GM12891 (cell line): ENCODE measurements around the gene SPDL1.

ENCODE experiments used
- DNase-seq: peaks from one replicate; pipeline ENCODE4 v3.0.0; 2011; ENCODE audit warnings: low spot score; ENCODE audit not compliant: insufficient read length
- FAIRE-seq: peaks from 2 replicates; lab custom pipeline; 2011; peaks lifted over from hg19 to GRCh38; lab: Jason Lieb, UNC
- PAX5 ChIP-seq: IDR thresholded peaks from 2 replicates; pipeline ENCODE4 v1.6.1; 2011; ENCODE audit warnings: low read length, moderate library complexity, mild to moderate bottlenecking; ENCODE audit not compliant: insufficient read depth, severe bottlenecking
- POLR2A ChIP-seq: IDR thresholded peaks from 2 replicates; pipeline ENCODE4 v1.6.1; 2011; ENCODE audit warnings: low read depth, low read length, control low read depth
- POLR2AphosphoS5 ChIP-seq: IDR thresholded peaks from 2 replicates; pipeline ENCODE4 v1.6.1; 2011; ENCODE audit warnings: low read depth, low read length, control low read depth
- POU2F2 ChIP-seq: IDR thresholded peaks from 2 replicates; pipeline ENCODE4 v1.6.1; 2011; ENCODE audit warnings: low read depth, mild to moderate bottlenecking, control low read depth, low read length, moderate library complexity
- SPI1 ChIP-seq: IDR thresholded peaks from 2 replicates; pipeline ENCODE4 v1.6.1; 2011; ENCODE audit warnings: low read depth, low read length, control low read depth
- TAF1 ChIP-seq: IDR thresholded peaks from 2 replicates; pipeline ENCODE4 v1.6.1; 2011; ENCODE audit warnings: low read depth, low read length, control low read depth

Gene SPDL1

GRCh38 chr5:169635936-169636335, 52.4 kb downstream of the SPDL1 start:
- TF ChIP-seq POLR2A (no peak), POU2F2 (no peak), POLR2AphosphoS5 (no peak), TAF1 (no peak), SPI1 (no peak)
- DNase-seq (no peak), FAIRE-seq (no peak)

DNA sequence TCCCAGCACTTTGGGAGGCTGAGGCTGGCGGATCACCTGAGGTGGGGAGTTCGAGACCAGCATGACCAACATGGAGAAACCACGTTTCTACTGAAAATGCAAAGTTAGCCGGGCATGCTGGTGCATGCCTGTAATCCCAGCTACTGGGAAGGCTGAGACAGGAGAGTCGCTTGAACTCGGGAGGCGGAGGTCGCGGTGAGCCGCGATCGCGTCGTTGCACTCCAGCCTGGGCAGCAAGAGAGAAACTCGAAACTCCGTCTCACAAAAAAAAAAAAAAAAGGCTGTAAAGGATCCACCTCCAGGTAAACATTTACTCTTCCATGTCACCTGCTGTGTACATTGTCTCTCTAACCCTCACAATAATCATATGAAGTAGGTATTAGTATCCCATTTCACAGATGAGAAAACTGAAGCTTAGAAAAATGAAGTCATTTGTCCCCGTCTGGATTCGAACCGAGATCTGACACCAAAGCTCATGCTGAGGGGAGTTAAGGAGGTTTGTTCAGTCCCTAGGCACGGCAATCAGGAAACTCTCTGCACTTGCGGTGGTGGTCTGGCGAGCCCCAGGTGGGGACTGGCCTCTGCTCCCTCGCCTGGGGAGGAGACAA, 53.0 kb downstream of the SPDL1 start:
- no peak for TF ChIP-seq TAF1
- no peak for TF ChIP-seq POLR2A
- TF ChIP-seq POLR2AphosphoS5: 0 out of 2 replicates have a peak, but pooled peaks have one; percentile 11
- DNase-seq (no peak), FAIRE-seq (no peak)

DNA sequence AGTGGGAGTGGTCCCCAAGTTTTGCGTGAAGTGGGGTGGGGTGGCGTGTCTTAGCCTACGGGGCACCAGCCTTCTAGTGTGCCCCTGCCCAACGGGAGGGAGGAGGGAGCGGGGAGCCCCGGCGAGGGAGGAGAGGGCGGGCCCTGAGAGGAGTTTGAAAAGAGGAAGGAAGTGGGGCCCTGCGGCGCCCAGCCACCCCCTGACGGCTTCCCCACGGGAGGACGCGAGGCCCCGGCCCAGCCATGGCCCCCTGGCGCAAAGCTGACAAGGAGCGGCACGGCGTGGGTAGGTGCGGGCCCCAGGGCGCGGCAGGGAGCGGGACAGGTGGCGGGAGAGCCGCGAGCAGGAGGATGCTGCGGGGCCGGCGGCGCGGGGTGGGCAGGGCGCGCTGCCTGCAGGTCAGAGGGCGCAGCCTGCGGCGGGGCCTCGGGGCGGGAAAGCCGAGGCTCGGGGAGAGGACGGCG, 53.5 kb downstream of the SPDL1 start, which contains the start of gene DOCK2:
Gene DOCK2 (plus strand): TSS at position 191 of the 464 bp plus-strand sequence. CDS start 52 bp downstream, at position 243.
- FAIRE-seq: peak; percentile 93
- DNase-seq: peak; percentile 78
- TF ChIP-seq POLR2AphosphoS5 (peak; percentile 47; the same call in 1 of the 2 replicates), POLR2A (peak; percentile 46; the same call in 1 of the 2 replicates), TAF1 (peak; percentile 41; the same call in 1 of the 2 replicates), PAX5 (no peak), POU2F2 (0 out of 2 replicates have a peak, but pooled peaks have one; percentile 8), SPI1 (peak; percentile 85)

GRCh38 chr5:169637549-169638121, 54.1 kb downstream of the SPDL1 start:
- TF ChIP-seq TAF1 (peak; percentile 76; the same call in 1 of the 2 replicates), POLR2AphosphoS5 (peak; percentile 27; the same call in 1 of the 2 replicates), SPI1 (peak; percentile 76), POLR2A (0 out of 2 replicates have a peak, but pooled peaks have one; percentile 37), PAX5 (no peak), POU2F2 (peak; percentile 39; the same call in 1 of the 2 replicates)
- FAIRE-seq (no peak), DNase-seq (peak; percentile 56)

DNA sequence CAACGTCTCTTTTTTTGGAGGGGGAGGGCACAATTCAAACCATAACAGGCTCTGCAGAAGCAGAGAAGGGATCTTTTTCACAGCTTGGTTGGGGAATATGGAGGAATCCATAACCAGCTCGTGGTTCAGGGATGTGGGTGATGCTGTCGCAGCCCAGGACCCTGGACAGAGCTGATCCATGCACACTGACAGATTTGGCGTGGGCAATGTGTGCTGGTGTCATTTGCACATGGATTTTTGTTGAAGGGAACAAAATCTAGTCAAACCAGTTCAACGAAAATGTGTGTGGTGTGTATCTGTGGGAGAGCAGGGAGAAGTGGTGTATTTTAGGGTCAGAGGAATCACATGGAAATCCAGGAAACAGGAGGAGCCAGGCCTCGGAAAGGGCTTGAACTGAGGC, 57.7 kb downstream of the SPDL1 start:
- TF ChIP-seq POLR2A (no peak), POU2F2 (no peak), POLR2AphosphoS5 (no peak), PAX5 (no peak), SPI1 (no peak), TAF1 (no peak)
- DNase-seq: no peak
- no peak for FAIRE-seq

DNA sequence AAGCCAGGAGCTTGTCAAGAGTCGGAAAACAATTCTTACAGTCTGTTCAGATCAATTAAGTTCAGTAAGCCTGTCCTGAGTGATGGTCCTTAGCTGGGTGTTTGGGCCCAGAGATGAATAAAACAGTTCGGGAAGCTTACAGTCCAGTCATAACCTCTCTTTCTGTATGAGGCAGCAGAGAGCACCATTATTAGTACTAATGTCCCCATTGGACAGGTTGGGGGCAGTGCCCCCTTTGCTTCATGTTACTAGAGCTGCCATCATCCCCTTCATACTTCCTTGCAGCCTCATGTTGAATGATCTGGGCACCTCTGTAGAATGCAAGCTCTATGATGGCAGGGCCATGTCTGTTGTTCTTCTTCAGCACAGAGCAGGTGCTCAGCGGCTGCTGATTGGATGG, 63.3 kb downstream of the SPDL1 start:
- DNase-seq (no peak), FAIRE-seq (no peak)
- no peak for TF ChIP-seq POLR2A
- TF ChIP-seq TAF1: no peak
- TF ChIP-seq SPI1: no peak
- TF ChIP-seq POU2F2: no peak
- TF ChIP-seq POLR2AphosphoS5: no peak
- no peak for TF ChIP-seq PAX5

DNA sequence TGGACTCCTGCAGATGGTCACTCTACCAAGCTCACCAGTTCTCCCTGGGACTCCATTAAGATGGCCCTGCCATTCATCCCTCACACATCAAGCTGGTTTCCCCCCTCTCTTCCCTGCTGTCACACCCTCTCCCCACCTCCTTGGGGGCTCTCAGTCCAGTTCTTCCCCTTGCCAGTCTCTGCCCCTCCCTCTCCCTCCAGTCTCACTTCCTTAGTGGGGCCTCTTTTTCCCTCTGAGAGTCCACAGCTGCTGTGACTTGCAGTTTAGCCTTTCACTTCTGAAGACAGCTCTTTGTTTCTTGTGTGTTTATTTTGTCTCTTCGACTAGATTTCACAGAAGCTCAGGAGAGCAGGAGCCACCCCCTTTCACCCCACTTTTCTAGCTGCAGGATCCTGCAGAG, 64.0 kb downstream of the SPDL1 start:
- TF ChIP-seq SPI1 (peak; percentile 83), TAF1 (no peak), POU2F2 (no peak), POLR2AphosphoS5 (no peak)
- FAIRE-seq (no peak), DNase-seq (no peak)

DNA sequence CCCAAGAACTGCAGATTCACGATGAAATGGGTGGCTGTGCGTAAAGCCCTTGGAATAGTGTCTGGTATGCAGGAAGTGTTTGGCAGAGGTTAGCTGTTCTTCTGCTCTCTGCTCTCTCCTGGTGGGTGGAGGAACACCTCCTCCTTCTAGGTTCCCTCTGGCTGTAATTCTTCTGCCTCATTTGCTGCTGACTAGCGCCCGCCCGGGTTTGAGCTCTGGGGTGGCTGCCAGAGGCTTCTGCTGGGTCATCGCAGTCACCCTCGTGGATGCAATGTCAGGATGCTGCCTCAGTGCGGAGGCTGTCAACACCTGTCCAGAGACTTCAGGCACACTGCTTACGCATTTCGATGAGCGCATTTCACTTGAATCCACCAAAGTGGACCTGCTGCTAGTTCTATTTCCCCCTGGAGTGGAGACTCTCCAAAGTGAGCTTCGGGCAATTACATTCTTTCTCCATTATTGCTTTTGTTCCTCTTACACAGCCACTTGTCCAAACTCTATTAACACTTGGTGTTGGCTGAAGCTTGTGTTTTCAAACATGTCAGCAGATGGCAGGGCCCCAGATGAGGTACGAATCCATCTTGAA, 65.2 kb downstream of the SPDL1 start:
- peak; percentile 5 for FAIRE-seq
- TF ChIP-seq SPI1 (no peak), PAX5 (no peak), POLR2AphosphoS5 (no peak), POLR2A (no peak), POU2F2 (no peak), TAF1 (no peak)
- DNase-seq: no peak

GRCh38 chr5:169649486-169649885, 65.9 kb downstream of the SPDL1 start:
- FAIRE-seq (no peak), DNase-seq (no peak)
- TF ChIP-seq POU2F2 (no peak), PAX5 (no peak), POLR2A (no peak), TAF1 (no peak), SPI1 (no peak), POLR2AphosphoS5 (no peak)
